GM21526 (cell line): ENCODE measurements around the gene LILRA1.
"Not testable (repeated sequence)": the region's sequence is repeated elsewhere in the genome, so short reads cannot be mapped to it uniquely, and the experiment has no call there.

ENCODE experiments used
- ATAC-seq: cut with Tn5 transposase; IDR thresholded peaks from one replicate; pipeline ENCODE4 v1.9.1; 2021; ENCODE audit warnings: moderate library complexity; ENCODE audit not compliant: unreplicated experiment, low FRiP score

The LILRA1 gene

DNA sequence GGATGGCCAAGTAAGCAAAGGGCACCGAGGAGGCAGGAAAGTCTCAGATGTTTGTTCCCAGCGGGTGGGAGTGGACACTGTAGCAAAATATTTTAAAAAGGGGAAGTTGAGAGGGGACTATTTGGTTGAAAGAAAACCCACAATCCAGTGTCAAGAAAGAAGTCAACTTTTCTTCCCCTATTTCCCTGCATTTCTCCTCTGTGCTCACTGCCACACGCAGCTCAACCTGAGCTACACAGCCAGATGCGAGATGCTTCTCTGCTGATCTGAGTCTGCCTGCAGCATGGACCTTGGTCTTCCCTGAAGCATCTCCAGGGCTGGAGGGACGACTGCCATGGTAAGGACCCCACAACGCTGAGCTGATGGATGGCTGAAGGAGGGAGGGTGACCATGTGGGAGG is at the start of gene LILRA1:
TSS of gene LILRA1 (plus strand) at position 188 of the 400 bp plus-strand sequence. CDS start 613 bp downstream, outside the sequence.
- not testable (repeated sequence) for ATAC-seq

GRCh38 chr19:54548806-54549205 is 44.6 kb upstream of the LILRA1 start:
- no peak for ATAC-seq

DNA sequence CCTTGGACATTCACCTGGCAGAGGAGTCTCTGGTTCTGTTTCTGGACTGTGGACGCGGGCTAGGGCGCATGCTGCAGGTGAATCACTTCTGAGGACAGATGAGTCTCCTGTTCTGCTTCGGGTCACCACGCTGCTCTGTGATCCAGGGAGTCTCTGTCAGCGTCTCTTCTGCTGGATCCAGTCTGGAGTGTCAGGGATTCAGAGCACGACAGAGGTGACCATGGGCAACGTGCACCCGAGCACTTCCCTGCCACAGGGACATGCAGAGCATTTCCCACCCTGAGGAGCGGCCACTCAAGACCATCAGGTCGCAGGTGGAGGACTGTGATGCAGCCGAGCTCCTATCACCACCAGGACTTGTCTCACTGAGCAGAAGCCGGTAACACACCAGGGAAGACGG is 44.2 kb upstream of the LILRA1 start:
- ATAC-seq: no peak

DNA sequence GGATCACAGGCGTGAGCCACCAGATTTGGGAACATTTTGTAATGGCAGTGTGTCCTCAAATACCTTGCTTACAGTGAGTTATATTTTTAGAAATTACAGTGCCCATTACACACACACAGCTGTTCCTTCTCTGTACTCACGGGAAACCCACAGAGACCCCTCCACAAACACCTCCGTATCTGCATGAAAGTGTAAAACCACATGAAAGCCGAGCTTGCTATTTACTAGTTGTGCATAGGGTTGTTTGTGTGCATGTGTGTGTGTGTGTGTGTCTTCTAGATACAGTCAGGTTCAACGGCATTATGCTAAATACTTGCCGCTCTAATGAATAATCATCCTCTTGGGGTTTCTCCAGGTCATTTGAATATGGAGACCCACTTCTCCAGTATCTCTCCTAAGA is 42.1 kb upstream of the LILRA1 start:
- no peak for ATAC-seq

GRCh38 chr19:54551950-54552912 is 41.2 kb upstream of the LILRA1 start:
- no peak for ATAC-seq

DNA sequence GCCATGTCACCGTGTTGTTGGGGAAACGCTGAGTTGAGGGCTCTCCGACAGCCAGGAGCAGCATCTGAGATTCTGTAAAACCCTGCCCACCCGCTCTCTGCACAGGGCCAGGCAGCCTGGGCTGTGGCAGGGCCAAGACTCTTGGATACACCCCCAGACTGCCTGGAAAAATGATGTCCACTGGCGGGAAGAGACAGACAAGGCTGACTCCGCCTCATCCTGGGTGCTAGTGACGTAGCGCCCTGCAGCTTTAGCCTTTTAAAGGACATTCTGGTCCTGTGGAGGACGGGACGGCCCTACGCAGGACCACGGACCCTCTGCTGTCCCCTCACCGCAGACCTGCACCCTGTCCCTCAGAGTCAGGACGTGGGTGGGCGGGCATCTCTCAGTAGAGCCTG is 40.5 kb upstream of the LILRA1 start:
- ATAC-seq: no peak

DNA sequence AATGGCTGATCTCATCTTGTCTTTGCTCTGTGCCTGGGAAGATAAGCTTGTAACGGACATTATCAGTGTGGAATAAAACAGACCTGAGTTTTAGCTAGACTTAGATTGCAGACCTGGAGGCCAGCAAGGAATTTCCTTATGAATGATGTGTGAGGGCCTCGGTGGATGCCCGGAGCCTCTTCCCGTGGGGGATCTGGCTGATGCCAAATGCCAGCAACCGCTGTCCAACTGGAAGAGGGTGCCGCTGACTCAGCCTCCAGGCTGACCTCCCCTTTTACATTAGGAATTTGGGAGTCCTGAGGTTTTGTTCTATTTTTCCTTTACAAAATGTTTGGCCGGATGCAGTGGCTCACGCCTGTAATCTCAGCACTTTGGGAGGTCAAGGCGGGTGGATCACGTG is 39.4 kb upstream of the LILRA1 start:
- ATAC-seq: no peak

- ATAC-seq: no peak
These were observed 38.5 kb upstream of the LILRA1 start for GRCh38 chr19:54554896-54555295.

DNA sequence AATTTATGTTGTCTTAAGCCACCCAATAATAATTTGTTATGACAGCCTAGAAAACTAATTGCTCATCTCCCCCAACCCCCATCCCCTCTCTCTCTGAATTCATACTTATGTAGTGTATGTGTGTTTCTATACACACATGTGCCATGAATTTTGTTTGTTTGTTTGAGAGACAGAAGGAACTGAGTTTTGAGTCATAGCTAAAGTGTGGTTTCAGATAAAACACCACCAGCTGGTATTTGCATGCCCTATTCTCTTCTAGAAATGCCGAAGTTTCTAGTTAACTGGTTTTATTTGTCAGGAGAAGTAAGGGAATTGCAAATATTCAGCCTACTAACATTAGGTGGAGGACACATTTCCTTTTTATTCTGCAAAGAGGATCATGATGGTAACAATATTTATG is 37.2 kb upstream of the LILRA1 start:
- ATAC-seq: no peak

DNA sequence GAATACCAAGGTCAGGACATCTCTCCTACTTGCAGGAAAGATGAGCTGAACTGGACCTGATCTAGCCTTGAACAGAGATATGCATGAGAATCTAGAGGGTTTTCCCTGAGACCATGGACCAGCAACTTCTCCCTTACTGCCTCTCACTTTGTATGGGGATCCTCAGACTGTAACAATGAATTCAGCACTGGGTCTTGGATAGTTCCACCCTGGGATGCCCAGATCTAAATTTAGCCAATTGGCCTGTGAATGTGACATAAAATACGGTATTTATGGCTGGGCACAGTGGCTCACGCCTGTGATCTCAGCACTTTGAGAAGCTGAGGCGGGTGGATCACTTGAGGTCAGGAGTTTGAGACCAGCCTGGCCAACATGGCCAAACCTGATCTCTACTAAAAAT is 35.1 kb upstream of the LILRA1 start:
- ATAC-seq: no peak

DNA sequence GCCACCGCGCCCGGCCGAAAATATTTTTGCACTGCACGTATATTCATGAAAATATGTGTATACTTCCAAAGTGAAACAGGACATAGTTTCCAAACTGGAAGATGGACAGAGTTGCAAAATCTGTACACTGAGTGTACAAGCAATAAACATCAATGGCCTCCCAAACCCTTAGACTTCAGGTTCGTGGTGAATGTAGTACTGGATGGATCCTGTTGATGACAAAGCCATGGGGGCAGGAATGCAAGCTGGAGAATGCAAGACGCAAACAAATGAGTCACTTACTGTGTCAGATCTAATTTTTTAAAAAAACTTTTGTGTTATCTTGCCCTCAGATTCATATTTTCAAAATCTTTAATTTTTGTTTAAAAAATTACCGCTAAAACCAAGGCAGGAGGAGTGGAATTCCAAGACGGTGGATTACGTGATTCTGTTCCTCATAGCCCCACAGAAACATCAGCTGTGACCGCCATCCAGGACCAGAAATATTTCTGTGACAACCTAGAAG is 32.5 kb upstream of the LILRA1 start:
- no peak for ATAC-seq

- ATAC-seq: no peak
These were observed 31.6 kb upstream of the LILRA1 start for GRCh38 chr19:54561840-54562239.

DNA sequence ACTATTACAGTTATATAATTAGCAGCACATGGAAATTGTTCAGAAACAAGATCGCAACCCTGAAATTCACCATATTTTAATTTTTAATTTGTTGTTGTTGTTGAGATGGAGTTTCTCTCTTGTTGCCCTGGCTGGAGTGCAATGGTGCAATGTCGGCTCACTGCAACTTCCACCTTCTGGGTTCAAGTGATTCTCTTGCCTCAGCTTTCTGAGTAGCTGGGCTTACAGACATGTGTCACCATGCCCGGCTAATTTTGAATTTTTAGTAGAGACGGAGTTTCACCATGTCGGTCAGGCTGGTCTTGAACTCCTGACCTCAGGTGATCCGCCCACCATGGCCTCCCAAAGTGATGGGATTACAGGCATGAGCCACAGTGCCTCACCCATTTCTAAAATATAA is 30.2 kb upstream of the LILRA1 start:
- ATAC-seq: not testable (repeated sequence)

DNA sequence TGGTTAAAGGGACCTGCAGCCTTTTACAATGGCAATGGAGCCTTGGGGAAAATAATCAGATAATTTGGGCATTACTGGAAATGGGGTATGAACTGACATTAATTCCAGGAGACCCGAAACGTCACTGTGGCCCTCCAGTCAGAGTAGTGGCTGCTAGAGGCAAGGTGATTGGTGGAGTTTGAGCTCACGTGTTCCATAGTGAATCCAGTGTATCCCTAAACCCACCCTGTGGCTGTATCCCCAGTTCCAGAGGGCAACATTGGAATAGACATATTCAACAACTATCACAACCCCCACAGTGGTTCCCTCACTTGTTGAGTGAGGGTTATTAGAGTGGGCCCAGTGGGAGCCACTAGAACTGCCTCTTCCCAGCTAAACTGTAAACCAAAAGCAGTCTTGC is 23.1 kb upstream of the LILRA1 start:
- ATAC-seq: no peak

DNA sequence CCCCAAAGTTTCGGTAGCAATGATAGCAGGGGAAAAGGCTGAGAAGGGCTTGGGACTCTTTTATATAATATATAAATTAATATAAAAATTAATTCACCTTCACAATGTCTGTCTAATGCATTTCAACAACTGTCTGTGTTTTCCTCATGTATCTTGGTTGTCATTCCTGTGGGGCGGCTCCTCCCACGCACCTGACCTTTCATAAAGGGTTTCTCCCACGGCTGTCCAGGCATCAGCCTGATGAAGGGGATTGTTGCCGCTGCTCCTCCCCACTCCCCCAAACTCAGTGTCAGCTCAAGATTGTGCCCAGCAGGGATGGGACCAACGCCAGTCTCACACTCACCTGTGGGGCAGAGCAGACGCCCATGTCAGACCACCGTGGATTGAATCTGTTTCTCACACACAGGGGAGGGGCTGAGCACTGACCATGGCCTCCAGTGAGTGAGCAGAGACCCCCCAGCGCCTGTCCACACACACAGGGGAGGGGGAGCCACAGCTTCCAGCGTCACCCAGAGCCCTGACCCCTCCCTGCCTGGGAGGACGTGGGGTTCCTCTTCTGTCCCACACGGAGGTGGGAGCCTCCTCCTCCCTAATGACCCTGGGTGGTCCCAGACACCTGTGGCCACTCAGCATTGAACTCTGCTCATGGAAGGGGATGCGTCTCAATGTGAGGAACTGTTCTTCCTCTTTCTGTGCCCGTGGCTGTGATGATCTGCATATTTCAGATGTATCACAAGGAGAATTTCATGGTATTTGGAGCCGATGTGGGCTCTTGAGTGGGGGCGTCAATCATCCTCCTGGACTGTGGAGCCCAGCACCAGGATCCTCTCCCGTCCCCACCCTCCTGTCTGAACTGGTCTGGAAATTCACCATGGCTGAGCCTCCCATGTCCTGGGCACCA is 21.5 kb upstream of the LILRA1 start:
- ATAC-seq: not testable (repeated sequence)

GRCh38 chr19:54572696-54573311 is 20.6 kb upstream of the LILRA1 start:
- no peak for ATAC-seq

DNA sequence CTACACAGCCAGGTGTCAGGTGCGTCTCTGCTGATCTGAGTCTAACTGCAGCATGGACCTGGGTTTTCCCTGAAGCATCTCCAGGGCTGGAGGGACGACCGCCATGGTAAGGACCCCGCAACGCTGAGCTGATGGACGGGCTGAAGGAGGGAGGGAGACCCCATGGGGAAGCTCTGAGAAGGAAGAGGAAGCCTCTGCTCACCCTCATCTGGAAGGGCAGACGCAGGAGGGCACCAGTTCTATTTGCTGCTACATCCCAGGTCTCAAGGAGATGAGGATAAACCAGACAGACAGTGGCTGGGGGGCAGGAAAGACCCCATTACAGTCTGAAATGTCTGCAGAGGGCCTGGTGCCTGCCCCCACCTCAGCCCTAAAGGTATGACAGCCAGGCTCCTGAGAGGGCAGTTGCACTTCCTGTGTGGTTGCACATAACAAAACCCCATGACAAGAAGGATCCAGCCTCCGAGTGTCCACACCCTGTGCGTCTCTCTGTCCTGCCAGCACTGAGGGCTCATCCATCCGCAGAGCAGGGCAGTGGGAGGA is 20.0 kb upstream of the LILRA1 start, which contains the start of gene LILRA2:
TSS of gene LILRA2 (plus strand) at position 461 of the 543 bp plus-strand sequence. CDS start 89 bp downstream, outside the sequence.
- ATAC-seq: no peak

GRCh38 chr19:54574051-54574450 is 19.4 kb upstream of the LILRA1 start:
- ATAC-seq: no peak

- no peak for ATAC-seq
These were observed 18.8 kb upstream of the LILRA1 start for GRCh38 chr19:54574527-54575056.

DNA sequence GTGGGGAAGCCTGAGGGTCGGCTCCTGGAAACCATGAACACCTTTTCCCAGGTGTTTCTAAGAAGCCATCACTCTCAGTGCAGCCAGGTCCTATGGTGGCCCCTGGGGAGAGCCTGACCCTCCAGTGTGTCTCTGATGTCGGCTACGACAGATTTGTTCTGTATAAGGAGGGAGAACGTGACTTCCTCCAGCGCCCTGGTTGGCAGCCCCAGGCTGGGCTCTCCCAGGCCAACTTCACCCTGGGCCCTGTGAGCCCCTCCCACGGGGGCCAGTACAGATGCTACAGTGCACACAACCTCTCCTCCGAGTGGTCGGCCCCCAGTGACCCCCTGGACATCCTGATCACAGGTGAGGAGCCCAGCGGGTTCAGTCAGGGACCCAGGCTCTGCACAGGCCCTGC is 18.2 kb upstream of the LILRA1 start:
- ATAC-seq: not testable (repeated sequence)
